Stomach (tissue), 9 donors: ENCODE results near the gene CERT1. TPM values are rescaled to one million over a fixed set of nuclear protein-coding genes. Genes with fewer than 3 reads are reported as not detected.
"Not testable (repeated sequence)": the region's sequence is repeated elsewhere in the genome, so short reads cannot be mapped to it uniquely, and the experiment has no call there.

Experiments used
- DNase-seq, 2 donors: peaks; one replicate each; pipeline versions ENCODE4 v3.0.0 to v3.0.0-alpha.2; 2013 to 2019
- H3K27ac ChIP-seq, 5 donors: fragments of 200-600 bp in 4 of 5; sonication (generic) in 4 of 5; one replicate each; pipeline ENCODE4 v1.5.1; 2013 to 2019; ENCODE audit warnings: mild to moderate bottlenecking in 1 of 5, moderate library complexity in 1 of 5
- H3K27me3 ChIP-seq, 3 donors: fragments of 200-600 bp; sonication (generic); one replicate each; pipeline ENCODE4 v1.5.1; 2017 to 2019; ENCODE audit warnings: mixed run types in 1 of 3
- H3K36me3 ChIP-seq, 4 donors: fragments of 200-600 bp; sonication (generic); 1 replicate in 3 of 4; 2 replicates in 1 of 4; pipeline ENCODE4 v1.5.1; 2016 to 2019
- H3K4me1 ChIP-seq, 4 donors: fragments of 200-600 bp; sonication (generic); one replicate each; pipeline ENCODE4 v1.5.1; 2016 to 2019
- H3K4me3 ChIP-seq, 4 donors: fragments of 200-600 bp; sonication (generic) in 3 of 4; one replicate each; pipeline ENCODE4 v1.5.1; 2016 to 2019; ENCODE audit warnings: mild to moderate bottlenecking in 1 of 4
- H3K9me3 ChIP-seq, 4 donors: fragments of 200-600 bp; sonication (generic); one replicate each; pipeline ENCODE4 v1.5.1; 2016 to 2019
- EP300 ChIP-seq: sonication (generic); formaldehyde crosslinking; IDR thresholded peaks from one replicate; pipeline ENCODE4 v1.6.1; 2017; ENCODE audit warnings: antibody characterized with exemption
- POLR2A ChIP-seq, 4 donors: fragments of 450-650 bp; IDR thresholded peaks; one replicate each; pipeline ENCODE4 v1.6.1; 2016; ENCODE audit warnings: antibody characterized with exemption in 4 of 4, control low read depth in 2 of 4, mild to moderate bottlenecking in 1 of 4, moderate library complexity in 1 of 4
- POLR2AphosphoS5 ChIP-seq, 3 donors: sonication (generic); formaldehyde crosslinking; IDR thresholded peaks; one replicate each; pipeline ENCODE4 v1.6.1; 2016; ENCODE audit warnings: antibody characterized with exemption in 3 of 3
- WGBS, 5 donors: extraction: QIAGEN DNeasy Blood & Tissue Kit in 3 of 5; methylation state at CpG; one replicate each; pipeline versions ENCODE4 v1.1.5 to v1.1.7; 2013 to 2018; 5-methylcytosine and 5-hydroxymethylcytosine counted together
- intact Hi-C: fragments of 100-400 bp; cut with DNase I; formaldehyde crosslinking; loops from one replicate; pipeline ENCODE4 v1.15.1; 2023; ENCODE audit warnings: low total_unique reads
- polyA plus RNA-seq, 3 donors: library from polyadenylated mRNA; stranded (reverse); fragments of 200-250 nt; gene quantifications; one replicate each; pipeline ENCODE4 v1.2.3, GENCODE V29; 2013
- small RNA-seq, 4 donors: library from RNA; depleted of rRNA; stranded (forward); fragments of <200 nt; gene quantifications; one replicate each; pipeline ENCODE3, GENCODE V24; 2016
- total RNA-seq, 5 donors: library from RNA; depleted of rRNA; stranded (reverse); fragments of >200 nt; gene quantifications; one replicate each; pipeline versions ENCODE4 v1.1.0 to v1.2.3, GENCODE V29; 2014 to 2016
- TF ChIP-seq, protein P1 (sequence below), 7 experiments: fragments of 450-650 bp in 4 of 7; fragments of 200-600 bp in 3 of 7; sonication (generic) in 3 of 7; IDR thresholded peaks; one replicate each; pipeline ENCODE4 v1.5.1; 2016 to 2019; ENCODE audit warnings: antibody characterized with exemption in 7 of 7, control low read depth in 2 of 7, mild to moderate bottlenecking in 1 of 7
- donor health status: healthy with polysubstance abuse.
- donor health status: Bipolar disorder and iron deficiency.
- donor health status: healthy.

The CERT1 gene
- total and polyA plus RNA-seq, 8 donors, result 7.3 to 81.0 (median 28.5) TPM

DNA sequence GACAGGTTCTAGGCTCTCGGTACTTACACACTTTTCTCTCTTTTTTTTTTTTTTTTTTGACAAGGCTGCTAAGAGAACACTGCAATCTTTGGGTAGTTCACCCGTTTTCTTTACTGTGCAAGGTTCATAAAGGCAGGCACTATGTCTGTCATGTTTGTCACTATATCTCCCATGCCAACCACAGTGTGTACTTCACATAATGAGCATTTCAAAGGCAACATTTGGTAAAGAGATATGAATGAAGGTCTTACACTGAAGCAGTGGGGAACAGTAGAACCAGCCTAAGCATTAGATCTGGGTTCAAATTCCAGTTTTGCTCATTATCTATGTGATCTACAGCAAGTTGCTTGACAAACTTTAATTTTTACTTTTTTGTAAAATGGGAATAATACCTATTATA is 175.9 kb downstream of the CERT1 start:
- Histone ChIP-seq H3K27me3 (no peaks in the 10 kb centered on the region), H3K9me3 (no peaks in the 10 kb centered on the region), H3K36me3 (no peaks in the 10 kb centered on the region), H3K4me3 (no peak overlapping the region), H3K27ac (no peak overlapping the region), H3K4me1 (peaks cover 5 to 30% (median 21%) of the 10 kb centered on the region in 4 donors)
- 59 to 79% (median 67%) methylated on average over 2 of the region's 2 CpGs for WGBS, 5 donors
- TF ChIP-seq, protein P1, sequence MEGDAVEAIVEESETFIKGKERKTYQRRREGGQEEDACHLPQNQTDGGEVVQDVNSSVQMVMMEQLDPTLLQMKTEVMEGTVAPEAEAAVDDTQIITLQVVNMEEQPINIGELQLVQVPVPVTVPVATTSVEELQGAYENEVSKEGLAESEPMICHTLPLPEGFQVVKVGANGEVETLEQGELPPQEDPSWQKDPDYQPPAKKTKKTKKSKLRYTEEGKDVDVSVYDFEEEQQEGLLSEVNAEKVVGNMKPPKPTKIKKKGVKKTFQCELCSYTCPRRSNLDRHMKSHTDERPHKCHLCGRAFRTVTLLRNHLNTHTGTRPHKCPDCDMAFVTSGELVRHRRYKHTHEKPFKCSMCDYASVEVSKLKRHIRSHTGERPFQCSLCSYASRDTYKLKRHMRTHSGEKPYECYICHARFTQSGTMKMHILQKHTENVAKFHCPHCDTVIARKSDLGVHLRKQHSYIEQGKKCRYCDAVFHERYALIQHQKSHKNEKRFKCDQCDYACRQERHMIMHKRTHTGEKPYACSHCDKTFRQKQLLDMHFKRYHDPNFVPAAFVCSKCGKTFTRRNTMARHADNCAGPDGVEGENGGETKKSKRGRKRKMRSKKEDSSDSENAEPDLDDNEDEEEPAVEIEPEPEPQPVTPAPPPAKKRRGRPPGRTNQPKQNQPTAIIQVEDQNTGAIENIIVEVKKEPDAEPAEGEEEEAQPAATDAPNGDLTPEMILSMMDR (IDR thresholded peaks at IDR 0.05), result no peak
- TF ChIP-seq EP300, result no peak
- DNase-seq, result no peak
- intact Hi-C loops, result no loop called here

DNA sequence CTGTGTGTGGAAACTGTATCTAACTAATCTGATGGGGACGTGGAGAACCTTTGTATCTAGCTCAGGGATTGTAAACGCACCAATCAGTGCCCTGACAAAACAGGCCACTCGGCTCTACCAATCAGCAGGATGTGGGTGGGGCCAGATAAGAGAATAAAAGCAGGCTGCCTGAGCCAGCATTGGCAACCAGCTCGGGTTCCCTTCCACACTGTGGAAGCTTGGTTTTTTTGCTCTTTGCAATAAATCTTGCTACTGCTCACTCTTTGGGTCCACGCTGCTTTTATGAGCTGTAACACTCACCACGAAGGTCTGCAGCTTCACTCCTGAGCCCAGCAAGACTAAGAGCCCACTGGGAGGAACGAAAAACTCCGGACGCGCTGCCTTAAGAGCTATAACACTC is 177.0 kb downstream of the CERT1 start:
- H3K36me3 ChIP-seq, H3K4me3 ChIP-seq, DNase-seq, H3K27ac ChIP-seq, H3K9me3 ChIP-seq, H3K27me3 ChIP-seq, intact Hi-C loops: not testable (repeated sequence)
- H3K4me1 ChIP-seq, result peaks cover 5 to 23% (median 18%) of the 10 kb centered on the region in 4 donors
- WGBS, 5 donors, result 76 to 83% (median 78%) methylated on average over 9 to 10 of the region's 10 CpGs

DNA sequence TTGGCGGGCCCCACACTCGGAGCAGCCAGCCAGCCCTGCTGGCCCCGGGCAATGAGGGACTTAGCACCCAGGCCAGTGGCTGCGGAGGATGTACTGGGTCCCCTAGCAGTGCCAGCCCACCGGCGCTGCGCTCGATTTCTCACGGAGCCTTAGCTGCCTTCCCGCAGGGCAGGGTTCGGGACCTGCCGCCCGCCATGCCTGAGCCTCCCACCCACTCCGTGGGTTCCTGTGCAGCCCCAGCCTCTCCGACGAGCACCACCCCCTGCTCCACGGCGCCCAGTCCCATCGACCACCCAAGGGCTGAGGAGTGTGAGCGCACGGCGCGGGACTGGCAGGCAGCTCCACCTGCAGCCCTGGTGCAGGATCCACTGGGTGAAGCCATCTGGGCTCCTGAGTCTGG is 177.7 kb downstream of the CERT1 start:
- H3K4me3 ChIP-seq, intact Hi-C loops, H3K27me3 ChIP-seq, H3K27ac ChIP-seq, DNase-seq, H3K36me3 ChIP-seq, H3K9me3 ChIP-seq: not testable (repeated sequence)
- peaks cover 5 to 19% (median 16%) of the 10 kb centered on the region in 4 donors for H3K4me1 ChIP-seq
- 92 to 100% (median 96%) methylated on average over 15 to 21 of the region's 23 CpGs for WGBS, 5 donors

DNA sequence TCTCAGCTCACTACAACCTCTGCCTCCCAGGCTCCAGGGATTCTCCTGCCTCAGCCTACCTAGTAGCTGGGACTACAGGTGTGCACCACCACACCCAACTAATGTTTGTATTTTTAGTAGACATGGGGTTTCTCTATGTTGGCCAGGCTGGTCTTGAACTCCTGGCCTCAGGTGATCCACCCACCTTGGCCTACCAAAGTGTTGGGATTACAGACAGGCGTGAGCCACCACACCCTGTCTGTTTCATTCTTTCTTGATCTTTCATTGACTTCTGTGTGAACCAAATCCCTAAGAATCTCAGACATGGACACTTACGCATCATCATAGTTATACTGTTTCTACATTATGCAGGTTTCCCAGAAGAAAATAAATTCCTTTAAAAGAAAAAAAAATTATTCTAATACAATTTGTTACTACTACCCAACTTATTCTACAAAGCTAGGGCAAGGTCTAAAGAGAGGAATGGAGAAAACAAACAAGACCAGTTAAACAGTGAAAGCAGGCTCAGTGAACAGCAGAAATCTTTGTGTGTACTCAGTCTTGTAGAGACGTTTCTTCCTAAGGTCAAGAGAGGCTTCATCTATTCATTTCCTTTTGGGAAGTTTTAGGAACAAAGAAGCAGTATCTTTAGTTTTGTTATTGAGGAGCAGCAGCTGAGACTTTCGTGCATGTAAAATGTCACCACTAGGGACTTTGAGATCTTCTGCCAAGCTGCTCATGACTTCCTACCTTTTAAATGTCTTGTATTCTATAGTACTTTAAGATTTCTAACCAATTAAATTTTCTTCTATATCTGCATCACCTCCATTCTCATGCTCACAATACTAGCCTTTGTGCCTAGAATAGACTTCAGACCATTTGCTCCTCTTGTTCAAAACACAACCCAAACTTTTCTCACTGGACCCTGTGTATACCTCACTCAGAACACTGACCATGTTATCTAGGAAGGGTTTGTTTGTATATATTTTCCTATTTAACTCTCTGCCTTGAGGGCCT is 180.0 kb downstream of the CERT1 start:
- Histone ChIP-seq H3K4me3 (no peak overlapping the region), H3K36me3 (no peaks in the 10 kb centered on the region), H3K9me3 (no peaks in the 10 kb centered on the region), H3K27ac (no peak overlapping the region), H3K27me3 (no peaks in the 10 kb centered on the region), H3K4me1 (peaks cover 0 to 7% (median 6%) of the 10 kb centered on the region in 4 donors)
- no peak for DNase-seq
- TF ChIP-seq POLR2A (IDR thresholded peaks at IDR 0.05), result no peak
- no peak for TF ChIP-seq EP300
- TF ChIP-seq, protein P1 (IDR thresholded peaks at IDR 0.05), result no peak
- TF ChIP-seq POLR2AphosphoS5 (IDR thresholded peaks at IDR 0.05), result no peak
- WGBS, 5 donors, result 49 to 61% (median 53%) methylated on average over 4 of the region's 4 CpGs
- intact Hi-C loops, result no loop called here

DNA sequence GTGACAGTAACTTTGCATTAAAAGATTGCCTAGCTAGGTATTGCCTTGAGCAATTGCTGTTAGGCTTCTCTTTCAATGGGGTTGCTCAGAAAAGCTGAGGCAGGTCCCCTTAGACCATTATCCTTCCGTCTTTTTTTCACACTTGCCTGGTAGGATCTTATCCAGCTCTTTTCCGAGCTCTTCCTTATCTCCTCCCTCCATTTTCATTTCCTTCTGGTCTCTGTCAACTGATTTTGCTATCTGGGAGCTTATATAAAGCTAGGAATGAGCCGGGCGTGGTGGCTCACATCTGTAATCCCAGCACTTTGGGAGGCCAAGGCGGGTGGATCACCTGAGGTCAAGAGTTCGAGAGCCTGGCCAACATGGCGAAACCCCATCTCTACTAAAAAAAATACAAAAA is 181.0 kb downstream of the CERT1 start:
- no peak for DNase-seq
- no peak overlapping the region for H3K4me3 ChIP-seq
- H3K27ac ChIP-seq, result no peak overlapping the region
- 86 to 95% (median 89%) methylated on average over 7 of the region's 7 CpGs for WGBS, 5 donors
- no peaks in the 10 kb centered on the region for H3K9me3 ChIP-seq
- H3K27me3 ChIP-seq, result no peaks in the 10 kb centered on the region
- H3K4me1 ChIP-seq, result peaks cover 0 to 6% (median 2%) of the 10 kb centered on the region in 4 donors
- no peaks in the 10 kb centered on the region for H3K36me3 ChIP-seq
- intact Hi-C loops, result no loop called here
- no peak for TF ChIP-seq POLR2A (IDR thresholded peaks at IDR 0.05)
- TF ChIP-seq POLR2AphosphoS5 (IDR thresholded peaks at IDR 0.05), result no peak
- TF ChIP-seq, protein P1 (IDR thresholded peaks at IDR 0.05), result no peak
- no peak for TF ChIP-seq EP300

Small RNA genes lying within 50 kb of the gene (small RNA-seq; reads per million reads assigned to genes)
- gene RNU7-175P, result 0 reads per million in 4 donors

Other genes starting within 250 kb of the CERT1 start
- gene HMGCR, start 174.4 kb downstream of the CERT1 start, total RNA-seq, result 10 to 100 TPM; 18.7 to 72.5 (median 49.8) TPM
- gene HMGCR, start 174.4 kb downstream of the CERT1 start, polyA plus RNA-seq, result 10 to 100 TPM in 1 of 3 donors, 1 to 10 TPM in 2; 6.0 to 13.7 (median 8.9) TPM
- gene POLK, start 262 bp upstream of the CERT1 start, total RNA-seq, result 100 to 1,000 TPM in 1 of 5 donors, 10 to 100 TPM in 4; 11.9 to 145 (median 69.2) TPM
- 1 to 10 TPM; 3.7 to 4.7 (median 4.6) TPM for gene POLK, start 262 bp upstream of the CERT1 start, polyA plus RNA-seq
- gene ANKDD1B, start 99.8 kb upstream of the CERT1 start, total RNA-seq, result 10 to 100 TPM in 1 of 5 donors, 1 to 10 TPM in 2, not detected in 2; 6.2 to 11.6 (median 7.7) TPM
- gene ANKDD1B, start 99.8 kb upstream of the CERT1 start, polyA plus RNA-seq, result 1 to 10 TPM in 1 of 3 donors, under 1 TPM in 2; 0.37 to 1.1 (median 0.85) TPM
- gene POC5, start 205.8 kb upstream of the CERT1 start, total RNA-seq, result 100 to 1,000 TPM in 1 of 5 donors, 10 to 100 TPM in 2, 1 to 10 TPM in 2; 3.1 to 135 (median 15.2) TPM
- 1 to 10 TPM; 5.2 to 6.1 (median 5.4) TPM for gene POC5, start 205.8 kb upstream of the CERT1 start, polyA plus RNA-seq